Measurements from ENCODE around the gene ABCD2.

ABCD2 gene

DNA sequence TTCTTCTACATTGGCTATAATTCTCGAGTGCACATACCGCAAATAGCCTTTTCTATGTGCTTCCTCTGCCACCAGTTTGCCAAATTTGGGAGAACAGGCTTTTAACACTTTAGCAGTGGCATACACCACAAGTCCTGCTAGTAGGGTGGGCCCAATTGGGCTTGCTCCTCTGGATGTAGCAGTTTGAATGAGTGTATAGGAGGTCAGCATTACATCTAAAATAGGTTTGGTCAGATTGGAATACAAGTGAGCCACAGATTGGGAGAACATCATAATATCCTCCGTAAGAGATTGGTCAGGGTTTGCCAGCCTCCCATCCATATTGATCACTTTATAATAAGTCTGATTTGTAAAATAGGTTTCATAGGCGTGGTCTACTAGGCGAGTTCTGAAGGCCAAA lies 902 bp downstream of the ABCD2 start:
- no peaks in the 10 kb centered on the region for H4K20me1 ChIP-seq (ENCODE audit: insufficient read depth, low read length)
- peaks cover 43% of the 10 kb centered on the region for H3F3A ChIP-seq (ENCODE audit: insufficient read depth, low read length)
- H3K27ac ChIP-seq (ENCODE audit: low read length): peak overlapping the region; percentile 99; the same call in 1 of the 2 replicates
- TF ChIP-seq, protein P1, sequence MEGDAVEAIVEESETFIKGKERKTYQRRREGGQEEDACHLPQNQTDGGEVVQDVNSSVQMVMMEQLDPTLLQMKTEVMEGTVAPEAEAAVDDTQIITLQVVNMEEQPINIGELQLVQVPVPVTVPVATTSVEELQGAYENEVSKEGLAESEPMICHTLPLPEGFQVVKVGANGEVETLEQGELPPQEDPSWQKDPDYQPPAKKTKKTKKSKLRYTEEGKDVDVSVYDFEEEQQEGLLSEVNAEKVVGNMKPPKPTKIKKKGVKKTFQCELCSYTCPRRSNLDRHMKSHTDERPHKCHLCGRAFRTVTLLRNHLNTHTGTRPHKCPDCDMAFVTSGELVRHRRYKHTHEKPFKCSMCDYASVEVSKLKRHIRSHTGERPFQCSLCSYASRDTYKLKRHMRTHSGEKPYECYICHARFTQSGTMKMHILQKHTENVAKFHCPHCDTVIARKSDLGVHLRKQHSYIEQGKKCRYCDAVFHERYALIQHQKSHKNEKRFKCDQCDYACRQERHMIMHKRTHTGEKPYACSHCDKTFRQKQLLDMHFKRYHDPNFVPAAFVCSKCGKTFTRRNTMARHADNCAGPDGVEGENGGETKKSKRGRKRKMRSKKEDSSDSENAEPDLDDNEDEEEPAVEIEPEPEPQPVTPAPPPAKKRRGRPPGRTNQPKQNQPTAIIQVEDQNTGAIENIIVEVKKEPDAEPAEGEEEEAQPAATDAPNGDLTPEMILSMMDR (IDR thresholded peaks at IDR 0.05; ENCODE audit: low read length): no peak
- TF ChIP-seq EZH2 (optimal IDR thresholded peaks at IDR 0.05; ENCODE audit: low read depth, low read length) (no peak), EZH2phosphoT487 (IDR thresholded peaks at IDR 0.05; ENCODE audit: low read length) (no peak)
- H3K9me3 ChIP-seq (replicated peaks; ENCODE audit: insufficient read depth, low read length): no peaks in the 10 kb centered on the region
- DNase-seq: no peak
- no peaks in the 10 kb centered on the region for H3K36me3 ChIP-seq (replicated peaks; ENCODE audit: insufficient read depth, low read length)
- 0 out of 2 replicates have a peak, but pooled peaks cover 4% of the 10 kb centered on the region for H3K79me2 ChIP-seq (ENCODE audit: low read length)
- H3K4me1 ChIP-seq (ENCODE audit: low read length): peaks cover 35% of the 10 kb centered on the region
- peak overlapping the region; percentile 92 for H3K4me2 ChIP-seq (ENCODE audit: low read depth, low read length)
- H3K9me2 ChIP-seq (replicated peaks; ENCODE audit: insufficient read depth, low read length): no peaks in the 10 kb centered on the region
- peak overlapping the region; percentile 87 for H3K4me3 ChIP-seq (ENCODE audit: low read length)
- peak overlapping the region; percentile 80; the same call in 1 of the 2 replicates for H3K9ac ChIP-seq (ENCODE audit: low read length)
- H2AFZ ChIP-seq (ENCODE audit: low read length): no peak overlapping the region
- H3K27me3 ChIP-seq (replicated peaks; ENCODE audit: insufficient read depth, low read length): no peaks in the 10 kb centered on the region

DNA sequence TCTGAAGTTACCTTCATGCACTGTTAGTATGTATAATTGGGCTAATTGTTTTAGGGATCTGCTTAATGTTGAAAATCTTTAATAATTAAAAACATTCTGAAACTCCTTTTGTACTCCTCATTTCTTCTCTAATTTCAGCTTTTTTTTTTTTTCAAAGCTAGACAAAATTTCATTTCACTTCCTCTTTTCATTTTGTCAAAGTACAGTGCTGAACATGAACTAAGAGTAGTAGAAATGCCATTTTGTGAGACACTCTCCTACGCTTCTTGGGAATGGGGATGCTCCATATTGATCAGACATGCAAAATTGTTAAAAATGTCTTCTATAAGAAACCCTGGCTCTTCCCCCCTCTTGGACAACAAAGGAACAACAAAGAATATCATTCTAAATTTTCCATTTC lies 1.7 kb downstream of the ABCD2 start:
- H3F3A ChIP-seq (ENCODE audit: insufficient read depth, low read length): peaks cover 43% of the 10 kb centered on the region
- peak; percentile 36 for DNase-seq
- 0 out of 2 replicates have a peak, but pooled peaks cover 4% of the 10 kb centered on the region for H3K79me2 ChIP-seq (ENCODE audit: low read length)
- peak overlapping the region; percentile 92 for H3K4me2 ChIP-seq (ENCODE audit: low read depth, low read length)
- peaks cover 35% of the 10 kb centered on the region for H3K4me1 ChIP-seq (ENCODE audit: low read length)
- H3K27ac ChIP-seq (ENCODE audit: low read length): peak overlapping the region; percentile 99; the same call in 1 of the 2 replicates
- H2AFZ ChIP-seq (ENCODE audit: low read length): no peak overlapping the region
- TF ChIP-seq, protein P1 (IDR thresholded peaks at IDR 0.05; ENCODE audit: low read length): no peak
- TF ChIP-seq EZH2 (optimal IDR thresholded peaks at IDR 0.05; ENCODE audit: low read depth, low read length): no peak
- TF ChIP-seq EZH2phosphoT487 (IDR thresholded peaks at IDR 0.05; ENCODE audit: low read length): no peak
- peak overlapping the region; percentile 87 for H3K4me3 ChIP-seq (ENCODE audit: low read length)
- peak overlapping the region; percentile 80; the same call in 1 of the 2 replicates for H3K9ac ChIP-seq (ENCODE audit: low read length)
- no peaks in the 10 kb centered on the region for H3K9me2 ChIP-seq (replicated peaks; ENCODE audit: insufficient read depth, low read length)
- no peaks in the 10 kb centered on the region for H4K20me1 ChIP-seq (ENCODE audit: insufficient read depth, low read length)
- no peaks in the 10 kb centered on the region for H3K36me3 ChIP-seq (replicated peaks; ENCODE audit: insufficient read depth, low read length)
- H3K27me3 ChIP-seq (replicated peaks; ENCODE audit: insufficient read depth, low read length): no peaks in the 10 kb centered on the region
- H3K9me3 ChIP-seq (replicated peaks; ENCODE audit: insufficient read depth, low read length): no peaks in the 10 kb centered on the region

DNA sequence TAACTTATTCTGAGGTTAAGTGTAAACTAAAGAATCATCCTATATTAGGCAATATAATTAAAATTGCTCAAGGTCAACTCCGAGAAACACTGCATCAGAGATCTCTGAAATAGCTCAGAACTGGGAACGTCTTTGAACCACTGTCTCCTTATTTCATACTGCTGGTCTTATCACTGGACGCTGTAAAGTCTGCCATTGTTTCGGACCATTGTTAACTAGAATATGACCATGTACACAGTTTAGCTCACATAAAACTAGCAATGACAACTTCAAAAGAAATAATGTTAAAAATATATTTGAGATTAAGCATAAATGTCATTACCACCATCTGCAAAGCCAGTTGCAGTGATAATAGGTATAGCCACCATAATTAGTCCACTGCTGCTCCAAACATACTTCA lies 2.9 kb downstream of the ABCD2 start:
- Histone ChIP-seq H3K79me2 (ENCODE audit: low read length) (0 out of 2 replicates have a peak, but pooled peaks cover 4% of the 10 kb centered on the region), H3F3A (ENCODE audit: insufficient read depth, low read length) (peaks cover 36% of the 10 kb centered on the region), H3K27ac (ENCODE audit: low read length) (no peak overlapping the region), H3K9ac (ENCODE audit: low read length) (no peak overlapping the region), H4K20me1 (ENCODE audit: insufficient read depth, low read length) (no peaks in the 10 kb centered on the region), H3K9me3 (replicated peaks; ENCODE audit: insufficient read depth, low read length) (no peaks in the 10 kb centered on the region), H3K4me1 (ENCODE audit: low read length) (peaks cover 23% of the 10 kb centered on the region), H3K4me2 (ENCODE audit: low read depth, low read length) (peak overlapping the region; percentile 19; the same call in 1 of the 2 replicates), H3K27me3 (replicated peaks; ENCODE audit: insufficient read depth, low read length) (no peaks in the 10 kb centered on the region), H2AFZ (ENCODE audit: low read length) (no peak overlapping the region), H3K4me3 (ENCODE audit: low read length) (no peak overlapping the region; the same call in 1 of the 2 replicates), H3K36me3 (replicated peaks; ENCODE audit: insufficient read depth, low read length) (no peaks in the 10 kb centered on the region), H3K9me2 (replicated peaks; ENCODE audit: insufficient read depth, low read length) (no peaks in the 10 kb centered on the region)
- TF ChIP-seq EZH2 (optimal IDR thresholded peaks at IDR 0.05; ENCODE audit: low read depth, low read length): no peak
- TF ChIP-seq, protein P1 (IDR thresholded peaks at IDR 0.05; ENCODE audit: low read length): no peak
- TF ChIP-seq EZH2phosphoT487 (IDR thresholded peaks at IDR 0.05; ENCODE audit: low read length): no peak
- DNase-seq: no peak
